ENCODE data around the gene WWOX. TPM values are rescaled to one million over a fixed set of nuclear protein-coding genes. Genes with fewer than 3 reads are reported as not detected.

The WWOX gene
- total and polyA plus RNA-seq, 2 donors (not counting 3 experiments of a cell fraction or from before 2014, with no cell fraction given), result 6.2 to 12.5 TPM

DNA sequence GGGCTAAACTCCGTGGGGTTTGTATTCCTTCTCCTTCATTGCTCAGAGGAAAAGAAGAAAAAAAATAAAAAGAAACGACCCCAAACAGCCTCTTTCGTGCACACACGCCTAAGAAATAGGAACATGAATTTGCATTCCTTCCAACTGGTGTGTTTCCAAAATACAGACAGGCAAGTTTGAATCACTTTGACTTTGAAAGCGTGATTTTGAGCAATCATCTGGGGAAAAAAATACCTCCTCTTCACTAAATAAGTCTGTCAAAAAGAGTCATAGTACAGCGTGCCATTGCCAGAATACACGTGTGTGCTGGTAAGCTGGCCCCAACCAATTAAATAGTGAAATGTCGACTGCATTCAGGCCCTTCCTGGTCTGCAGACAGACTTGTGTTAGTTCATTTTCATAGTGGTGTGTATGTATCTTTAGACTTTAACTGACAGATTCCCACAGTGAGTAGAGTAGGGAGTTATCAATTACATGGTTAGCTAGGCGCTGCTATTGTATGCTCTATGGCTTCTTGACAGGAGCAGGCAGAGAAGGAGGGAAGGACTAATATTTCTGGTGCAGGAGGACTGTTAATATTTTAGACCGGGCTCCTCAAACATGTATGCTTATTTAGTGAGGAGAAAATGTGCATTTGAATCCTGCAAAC is 882.8 kb downstream of the WWOX start:
- ChIA-PET POLR2A (no interaction called here), CTCF (no interaction called here)
- Histone ChIP-seq H3K9me1 (replicated peaks; ENCODE audit: control insufficient read depth, extremely low read depth, insufficient read depth, low read length) (no peaks in the 10 kb centered on the region), H3K9me3 (replicated peaks; ENCODE audit: control insufficient read depth, insufficient read depth, low read length) (peaks cover 7% of the 10 kb centered on the region), H3K4me1 (ENCODE audit: control insufficient read depth, extremely low read depth, insufficient read depth, low read length) (no peaks in the 10 kb centered on the region), H3K36me3 (ENCODE audit: control insufficient read depth in 2 of 2, extremely low read depth in 1 of 2, insufficient read depth in 2 of 2, low read length in 2 of 2) (no peaks in the 10 kb centered on the region), H3K27me3 (ENCODE audit: control insufficient read depth in 2 of 2, insufficient read depth in 2 of 2, low read length in 2 of 2) (no peaks in the 10 kb centered on the region), H3K79me2 (ENCODE audit: control insufficient read depth, insufficient read depth, low read length) (no peaks in the 10 kb centered on the region), H3K4me3 (replicated peaks in 1 of 3; ENCODE audit: insufficient read depth in 1 of 3, low read depth in 1 of 3, low read length in 3 of 3) (no peak overlapping the region), H3K9ac (replicated peaks; ENCODE audit: extremely low read depth, insufficient read depth, low read length) (no peak overlapping the region), H4K20me1 (replicated peaks; ENCODE audit: control insufficient read depth, extremely low read depth, insufficient read depth, low read length) (no peaks in the 10 kb centered on the region), H3K4me2 (ENCODE audit: insufficient read depth, low read length) (no peak overlapping the region), H2AFZ (ENCODE audit: low read depth, low read length) (no peak overlapping the region), H3K27ac (ENCODE audit: insufficient read depth, low read depth, low read length) (no peak overlapping the region)
- intact Hi-C loops (cut with micrococcal nuclease), result no loop called here
- dilution Hi-C loops (cut with MboI; ENCODE audit: extremely low pct_ligation_motif_present, low sequenced_read_pairs), result no loop called here
- no peak for DNase-seq (ENCODE audit: low read depth, low spot score)
- TF ChIP-seq MYC (IDR thresholded peaks at IDR 0.05; ENCODE audit: low read depth, low read length) (no peak), GATA2 (IDR thresholded peaks at IDR 0.05; ENCODE audit: insufficient read depth, insufficient read length, low read depth, low read length) (no peak), POLR2AphosphoS5 (IDR thresholded peaks at IDR 0.05; ENCODE audit: insufficient read depth, low read depth, low read length) (no peak)
- TF ChIP-seq, protein P1, sequence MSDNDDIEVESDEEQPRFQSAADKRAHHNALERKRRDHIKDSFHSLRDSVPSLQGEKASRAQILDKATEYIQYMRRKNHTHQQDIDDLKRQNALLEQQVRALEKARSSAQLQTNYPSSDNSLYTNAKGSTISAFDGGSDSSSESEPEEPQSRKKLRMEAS (IDR thresholded peaks at IDR 0.05; ENCODE audit: insufficient read depth, insufficient read length), result no peak
- no peak for FAIRE-seq
- BruUV-seq (replicated peaks), result no TSS peak

DNA sequence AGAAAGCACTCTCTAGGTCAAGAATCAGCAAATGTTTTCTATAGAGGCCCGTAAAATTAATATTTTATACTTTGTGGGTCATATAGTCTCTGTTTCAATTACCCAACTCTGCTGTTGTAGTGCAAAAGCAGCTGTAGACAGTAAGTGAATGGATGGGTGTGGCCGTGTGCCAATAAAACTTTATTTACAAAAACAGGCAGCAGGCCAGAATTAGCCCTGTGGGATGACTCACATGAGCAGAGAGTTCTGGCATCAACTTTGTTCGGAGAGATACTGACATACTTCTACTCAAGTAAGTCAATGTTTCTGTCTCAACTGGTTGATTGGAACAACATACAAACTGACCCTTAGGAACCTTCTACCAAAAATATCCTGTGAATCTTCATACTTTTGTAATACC is 884.9 kb downstream of the WWOX start:
- no peaks in the 10 kb centered on the region for H3K9me1 ChIP-seq (replicated peaks; ENCODE audit: control insufficient read depth, extremely low read depth, insufficient read depth, low read length)
- POLR2A ChIA-PET, result no interaction called here
- H3K9ac ChIP-seq (replicated peaks; ENCODE audit: extremely low read depth, insufficient read depth, low read length), result no peak overlapping the region
- H3K79me2 ChIP-seq (ENCODE audit: control insufficient read depth, insufficient read depth, low read length), result no peaks in the 10 kb centered on the region
- CTCF ChIA-PET, result no interaction called here
- H3K27me3 ChIP-seq (ENCODE audit: control insufficient read depth in 2 of 2, insufficient read depth in 2 of 2, low read length in 2 of 2), result no peaks in the 10 kb centered on the region
- no peak for DNase-seq (ENCODE audit: low read depth, low spot score)
- H2AFZ ChIP-seq (ENCODE audit: low read depth, low read length), result no peak overlapping the region
- no peak overlapping the region for H3K27ac ChIP-seq (ENCODE audit: insufficient read depth, low read depth, low read length)
- no TSS peak for BruUV-seq (replicated peaks)
- intact Hi-C loops (cut with micrococcal nuclease), result no loop called here
- H3K9me3 ChIP-seq (replicated peaks; ENCODE audit: control insufficient read depth, insufficient read depth, low read length), result peaks cover 4% of the 10 kb centered on the region
- FAIRE-seq, result no peak
- H3K36me3 ChIP-seq (ENCODE audit: control insufficient read depth in 2 of 2, extremely low read depth in 1 of 2, insufficient read depth in 2 of 2, low read length in 2 of 2), result no peaks in the 10 kb centered on the region
- H3K4me1 ChIP-seq (ENCODE audit: control insufficient read depth, extremely low read depth, insufficient read depth, low read length), result no peaks in the 10 kb centered on the region
- TF ChIP-seq, protein P2, sequence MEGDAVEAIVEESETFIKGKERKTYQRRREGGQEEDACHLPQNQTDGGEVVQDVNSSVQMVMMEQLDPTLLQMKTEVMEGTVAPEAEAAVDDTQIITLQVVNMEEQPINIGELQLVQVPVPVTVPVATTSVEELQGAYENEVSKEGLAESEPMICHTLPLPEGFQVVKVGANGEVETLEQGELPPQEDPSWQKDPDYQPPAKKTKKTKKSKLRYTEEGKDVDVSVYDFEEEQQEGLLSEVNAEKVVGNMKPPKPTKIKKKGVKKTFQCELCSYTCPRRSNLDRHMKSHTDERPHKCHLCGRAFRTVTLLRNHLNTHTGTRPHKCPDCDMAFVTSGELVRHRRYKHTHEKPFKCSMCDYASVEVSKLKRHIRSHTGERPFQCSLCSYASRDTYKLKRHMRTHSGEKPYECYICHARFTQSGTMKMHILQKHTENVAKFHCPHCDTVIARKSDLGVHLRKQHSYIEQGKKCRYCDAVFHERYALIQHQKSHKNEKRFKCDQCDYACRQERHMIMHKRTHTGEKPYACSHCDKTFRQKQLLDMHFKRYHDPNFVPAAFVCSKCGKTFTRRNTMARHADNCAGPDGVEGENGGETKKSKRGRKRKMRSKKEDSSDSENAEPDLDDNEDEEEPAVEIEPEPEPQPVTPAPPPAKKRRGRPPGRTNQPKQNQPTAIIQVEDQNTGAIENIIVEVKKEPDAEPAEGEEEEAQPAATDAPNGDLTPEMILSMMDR (IDR thresholded peaks at IDR 0.05; ENCODE audit: extremely low read depth in 1 of 2, insufficient read depth in 1 of 2, low read depth in 1 of 2, low read length in 2 of 2), result no peak
- TF ChIP-seq EZH2 (IDR thresholded peaks at IDR 0.05; ENCODE audit: borderline replicate concordance, low read depth, low read length, severe bottlenecking) (no peak), MYC (IDR thresholded peaks at IDR 0.05; ENCODE audit: low read depth, low read length) (no peak), GATA2 (IDR thresholded peaks at IDR 0.05; ENCODE audit: insufficient read depth, insufficient read length, low read depth, low read length) (no peak), POLR2AphosphoS5 (IDR thresholded peaks at IDR 0.05; ENCODE audit: insufficient read depth, low read depth, low read length) (no peak), JUN (IDR thresholded peaks at IDR 0.05; ENCODE audit: borderline replicate concordance, insufficient read depth, insufficient read length, low read depth) (no peak), POLR2A (IDR thresholded peaks at IDR 0.05; ENCODE audit: low read depth, low read length) (no peak), FOS (IDR thresholded peaks at IDR 0.05; ENCODE audit: borderline replicate concordance, insufficient read depth, low read length) (no peak)
- TF ChIP-seq, protein P1 (IDR thresholded peaks at IDR 0.05; ENCODE audit: insufficient read depth, insufficient read length), result no peak
- no peak overlapping the region for H3K4me3 ChIP-seq (replicated peaks in 1 of 3; ENCODE audit: insufficient read depth in 1 of 3, low read depth in 1 of 3, low read length in 3 of 3)
- no peak overlapping the region for H3K4me2 ChIP-seq (ENCODE audit: insufficient read depth, low read length)
- H4K20me1 ChIP-seq (replicated peaks; ENCODE audit: control insufficient read depth, extremely low read depth, insufficient read depth, low read length), result no peaks in the 10 kb centered on the region
- dilution Hi-C loops (cut with MboI; ENCODE audit: extremely low pct_ligation_motif_present, low sequenced_read_pairs), result no loop called here
